K562 (cell line): ENCODE results near the gene NYAP1. TPM values are rescaled to one million over a fixed set of nuclear protein-coding genes. Genes with fewer than 3 reads are reported as not detected.

Experiments used
- ZNF407 ChIP-seq: fragments of 450-650 bp; IDR thresholded peaks from 2 replicates; pipeline ENCODE4 v1.6.1; 2016; ENCODE audit warnings: low read depth
- polyA plus RNA-seq, 8 experiments: library from polyadenylated mRNA; depleted of rRNA in 4 of 8; stranded (reverse) in 5 of 8; unstranded in 3 of 8; fragments of >200 nt; fragmentation: Nextera tagmentation in 2 of 8; fragmentation: Illumina TruSeq in 1 of 8; extraction: Ambion mirVana in 2 of 8; extraction: Trizol in 1 of 8; gene quantifications; 2 replicates each; pipeline versions ENCODE4 v1.2.1 to v1.2.3, GENCODE V29; 2011 to 2014; ENCODE audit warnings: inconsistent platforms in 1 of 8, missing spikeins in 1 of 8
- total RNA-seq, 7 experiments: library from RNA; depleted of rRNA in 6 of 7; stranded (reverse); fragments of >200 nt in 6 of 7; fragmentation: Illumina TruSeq in 2 of 7; extraction: Trizol in 2 of 7; gene quantifications; 2 replicates each; pipeline versions ENCODE4 v1.2.1 to v1.2.3, GENCODE V29; 2011 to 2021; ENCODE audit warnings: low replicate concordance in 1 of 7

Gene NYAP1
- total and polyA plus RNA-seq, 9 of the 15 experiments (the other 6 are each of a cell fraction or from before 2014, with no cell fraction given) = 0.11 to 0.88 (median 0.22) TPM; not detected in 2

DNA sequence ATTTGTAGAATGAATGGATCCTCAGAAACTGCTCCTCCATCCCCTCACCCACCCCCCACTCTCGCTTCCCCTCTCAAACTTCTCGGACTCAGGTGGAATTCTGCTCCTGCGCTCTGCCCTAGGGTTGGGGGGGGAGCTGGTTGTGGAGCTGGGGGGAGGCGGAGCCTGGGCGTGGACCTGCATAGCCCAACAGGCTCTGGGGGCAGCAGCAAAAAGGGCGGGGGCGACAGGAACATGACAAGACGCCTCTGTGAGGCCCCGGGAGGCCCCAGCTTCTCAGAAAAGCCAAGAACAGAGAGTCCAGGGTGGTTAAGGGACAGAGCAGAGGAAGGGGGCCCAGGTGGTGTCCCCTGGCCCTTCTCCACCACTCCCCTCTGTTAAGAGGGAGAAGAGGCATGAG lies 8.2 kb upstream of the NYAP1 start (continued):
- TF ChIP-seq ZNF407 = no peak
